ENCODE data around the gene POLR3F.

The POLR3F gene

DNA sequence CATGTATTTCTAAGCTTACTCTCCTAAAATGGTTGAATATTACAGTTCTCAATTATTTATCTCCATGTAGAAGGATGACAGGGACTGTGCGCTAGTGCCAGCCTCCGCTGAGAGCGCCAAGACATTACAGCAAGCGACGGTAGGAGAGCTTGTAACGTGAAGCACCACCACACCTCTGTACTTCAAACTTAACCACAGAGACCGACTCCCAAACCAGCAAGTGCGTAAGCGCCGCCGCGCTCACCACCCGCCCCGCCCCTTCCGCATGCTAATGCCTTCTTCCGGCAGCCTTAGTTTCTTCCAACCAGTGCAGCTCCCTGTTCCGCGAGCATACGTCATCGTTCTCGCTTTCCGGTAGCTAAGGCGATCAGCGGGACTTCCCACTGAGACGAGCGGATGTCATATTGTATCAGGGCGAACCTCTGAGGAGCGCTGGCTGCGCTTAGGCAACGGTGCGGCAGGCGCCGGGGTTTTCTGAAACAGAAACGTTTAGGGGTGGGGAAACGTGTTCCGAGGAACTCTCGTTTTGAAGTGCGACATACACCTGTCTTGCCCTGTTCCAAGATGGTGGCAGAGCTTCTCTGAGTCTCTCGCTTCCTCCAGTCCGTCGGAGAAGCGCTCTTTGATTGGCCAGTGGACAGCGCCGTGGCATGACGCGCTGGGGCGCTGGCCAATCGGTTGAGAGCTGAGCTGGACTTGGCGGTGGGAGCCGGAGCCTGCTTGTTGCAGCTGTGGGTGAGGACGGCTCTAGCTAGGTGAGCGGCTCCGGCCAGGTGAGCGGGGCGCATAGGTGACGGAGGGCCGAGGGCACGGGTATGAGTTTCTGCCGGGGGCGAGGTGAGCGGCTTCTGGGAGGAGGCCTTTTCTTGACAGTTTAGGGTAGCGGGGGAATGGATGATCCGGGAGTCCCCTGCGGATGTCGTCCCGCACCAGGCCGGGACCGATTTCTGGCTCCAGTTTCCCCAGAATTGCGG lies 40.3 kb downstream of the POLR3F start, which contains the start of gene SEC23B (continued):
- no peak; the same call in 1 of the 2 replicates for TF ChIP-seq ZNF768 (tag by site-specific recombination; IDR thresholded peaks at IDR 0.05)
- TF ChIP-seq, protein P1, sequence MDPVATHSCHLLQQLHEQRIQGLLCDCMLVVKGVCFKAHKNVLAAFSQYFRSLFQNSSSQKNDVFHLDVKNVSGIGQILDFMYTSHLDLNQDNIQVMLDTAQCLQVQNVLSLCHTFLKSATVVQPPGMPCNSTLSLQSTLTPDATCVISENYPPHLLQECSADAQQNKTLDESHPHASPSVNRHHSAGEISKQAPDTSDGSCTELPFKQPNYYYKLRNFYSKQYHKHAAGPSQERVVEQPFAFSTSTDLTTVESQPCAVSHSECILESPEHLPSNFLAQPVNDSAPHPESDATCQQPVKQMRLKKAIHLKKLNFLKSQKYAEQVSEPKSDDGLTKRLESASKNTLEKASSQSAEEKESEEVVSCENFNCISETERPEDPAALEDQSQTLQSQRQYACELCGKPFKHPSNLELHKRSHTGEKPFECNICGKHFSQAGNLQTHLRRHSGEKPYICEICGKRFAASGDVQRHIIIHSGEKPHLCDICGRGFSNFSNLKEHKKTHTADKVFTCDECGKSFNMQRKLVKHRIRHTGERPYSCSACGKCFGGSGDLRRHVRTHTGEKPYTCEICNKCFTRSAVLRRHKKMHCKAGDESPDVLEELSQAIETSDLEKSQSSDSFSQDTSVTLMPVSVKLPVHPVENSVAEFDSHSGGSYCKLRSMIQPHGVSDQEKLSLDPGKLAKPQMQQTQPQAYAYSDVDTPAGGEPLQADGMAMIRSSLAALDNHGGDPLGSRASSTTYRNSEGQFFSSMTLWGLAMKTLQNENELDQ (tag by site-specific recombination; IDR thresholded peaks at IDR 0.05; ENCODE audit: low read depth) = no peak
- TF ChIP-seq ZNF211 (tag by site-specific recombination; IDR thresholded peaks at IDR 0.05; ENCODE audit: low read depth) = no peak
- TF ChIP-seq, protein P2, sequence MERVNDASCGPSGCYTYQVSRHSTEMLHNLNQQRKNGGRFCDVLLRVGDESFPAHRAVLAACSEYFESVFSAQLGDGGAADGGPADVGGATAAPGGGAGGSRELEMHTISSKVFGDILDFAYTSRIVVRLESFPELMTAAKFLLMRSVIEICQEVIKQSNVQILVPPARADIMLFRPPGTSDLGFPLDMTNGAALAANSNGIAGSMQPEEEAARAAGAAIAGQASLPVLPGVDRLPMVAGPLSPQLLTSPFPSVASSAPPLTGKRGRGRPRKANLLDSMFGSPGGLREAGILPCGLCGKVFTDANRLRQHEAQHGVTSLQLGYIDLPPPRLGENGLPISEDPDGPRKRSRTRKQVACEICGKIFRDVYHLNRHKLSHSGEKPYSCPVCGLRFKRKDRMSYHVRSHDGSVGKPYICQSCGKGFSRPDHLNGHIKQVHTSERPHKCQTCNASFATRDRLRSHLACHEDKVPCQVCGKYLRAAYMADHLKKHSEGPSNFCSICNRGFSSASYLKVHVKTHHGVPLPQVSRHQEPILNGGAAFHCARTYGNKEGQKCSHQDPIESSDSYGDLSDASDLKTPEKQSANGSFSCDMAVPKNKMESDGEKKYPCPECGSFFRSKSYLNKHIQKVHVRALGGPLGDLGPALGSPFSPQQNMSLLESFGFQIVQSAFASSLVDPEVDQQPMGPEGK (tag by site-specific recombination; IDR thresholded peaks at IDR 0.05) = 0 out of 2 replicates have a peak, but pooled peaks have one; percentile 8
- TF ChIP-seq, protein P3, sequence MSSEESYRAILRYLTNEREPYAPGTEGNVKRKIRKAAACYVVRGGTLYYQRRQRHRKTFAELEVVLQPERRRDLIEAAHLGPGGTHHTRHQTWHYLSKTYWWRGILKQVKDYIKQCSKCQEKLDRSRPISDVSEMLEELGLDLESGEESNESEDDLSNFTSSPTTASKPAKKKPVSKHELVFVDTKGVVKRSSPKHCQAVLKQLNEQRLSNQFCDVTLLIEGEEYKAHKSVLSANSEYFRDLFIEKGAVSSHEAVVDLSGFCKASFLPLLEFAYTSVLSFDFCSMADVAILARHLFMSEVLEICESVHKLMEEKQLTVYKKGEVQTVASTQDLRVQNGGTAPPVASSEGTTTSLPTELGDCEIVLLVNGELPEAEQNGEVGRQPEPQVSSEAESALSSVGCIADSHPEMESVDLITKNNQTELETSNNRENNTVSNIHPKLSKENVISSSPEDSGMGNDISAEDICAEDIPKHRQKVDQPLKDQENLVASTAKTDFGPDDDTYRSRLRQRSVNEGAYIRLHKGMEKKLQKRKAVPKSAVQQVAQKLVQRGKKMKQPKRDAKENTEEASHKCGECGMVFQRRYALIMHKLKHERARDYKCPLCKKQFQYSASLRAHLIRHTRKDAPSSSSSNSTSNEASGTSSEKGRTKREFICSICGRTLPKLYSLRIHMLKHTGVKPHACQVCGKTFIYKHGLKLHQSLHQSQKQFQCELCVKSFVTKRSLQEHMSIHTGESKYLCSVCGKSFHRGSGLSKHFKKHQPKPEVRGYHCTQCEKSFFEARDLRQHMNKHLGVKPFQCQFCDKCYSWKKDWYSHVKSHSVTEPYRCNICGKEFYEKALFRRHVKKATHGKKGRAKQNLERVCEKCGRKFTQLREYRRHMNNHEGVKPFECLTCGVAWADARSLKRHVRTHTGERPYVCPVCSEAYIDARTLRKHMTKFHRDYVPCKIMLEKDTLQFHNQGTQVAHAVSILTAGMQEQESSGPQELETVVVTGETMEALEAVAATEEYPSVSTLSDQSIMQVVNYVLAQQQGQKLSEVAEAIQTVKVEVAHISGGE (tag by site-specific recombination; conservative IDR thresholded peaks at IDR 0.05; ENCODE audit: low read depth) = peak; percentile 94
- TF ChIP-seq ATF2 (tag by site-specific recombination; IDR thresholded peaks at IDR 0.05; ENCODE audit: low read depth) = peak; percentile 99
- no peak for TF ChIP-seq ZNF114 (tag by site-specific recombination; IDR thresholded peaks at IDR 0.05)
- TF ChIP-seq IKZF3 (tag by site-specific recombination; IDR thresholded peaks at IDR 0.05) = no peak
- no peak for TF ChIP-seq ZNF274 (IDR thresholded peaks at IDR 0.05; ENCODE audit: low read length)
- no peak for TF ChIP-seq ZNF274 (tag by site-specific recombination; IDR thresholded peaks at IDR 0.05; ENCODE audit: borderline replicate concordance)
- TF ChIP-seq ZNF335 (tag by site-specific recombination; conservative IDR thresholded peaks at IDR 0.05) = peak; percentile 88
- no peak; the same call in 1 of the 2 replicates for TF ChIP-seq REPIN1 (tag by site-specific recombination; IDR thresholded peaks at IDR 0.05; ENCODE audit: low read depth)
- TF ChIP-seq SP3 (tag by site-specific recombination; IDR thresholded peaks at IDR 0.05) = peak; percentile 88
- no peak for TF ChIP-seq ZNF777 (tag by site-specific recombination; IDR thresholded peaks at IDR 0.05; ENCODE audit: borderline replicate concordance)
- TF ChIP-seq FEZF1 (tag by site-specific recombination; IDR thresholded peaks at IDR 0.05) = no peak
- TF ChIP-seq ZNF280C (tag by site-specific recombination; IDR thresholded peaks at IDR 0.05) = no peak
- TF ChIP-seq, protein P4, sequence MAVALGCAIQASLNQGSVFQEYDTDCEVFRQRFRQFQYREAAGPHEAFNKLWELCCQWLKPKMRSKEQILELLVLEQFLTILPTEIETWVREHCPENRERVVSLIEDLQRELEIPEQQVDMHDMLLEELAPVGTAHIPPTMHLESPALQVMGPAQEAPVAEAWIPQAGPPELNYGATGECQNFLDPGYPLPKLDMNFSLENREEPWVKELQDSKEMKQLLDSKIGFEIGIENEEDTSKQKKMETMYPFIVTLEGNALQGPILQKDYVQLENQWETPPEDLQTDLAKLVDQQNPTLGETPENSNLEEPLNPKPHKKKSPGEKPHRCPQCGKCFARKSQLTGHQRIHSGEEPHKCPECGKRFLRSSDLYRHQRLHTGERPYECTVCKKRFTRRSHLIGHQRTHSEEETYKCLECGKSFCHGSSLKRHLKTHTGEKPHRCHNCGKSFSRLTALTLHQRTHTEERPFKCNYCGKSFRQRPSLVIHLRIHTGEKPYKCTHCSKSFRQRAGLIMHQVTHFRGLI (tag by site-specific recombination; IDR thresholded peaks at IDR 0.05) = no peak; the same call in 1 of the 2 replicates
- no peak for TF ChIP-seq GLI2 (tag by site-specific recombination; IDR thresholded peaks at IDR 0.05; ENCODE audit: borderline replicate concordance, low read depth)
- no peak for TF ChIP-seq ZNF354C (tag by site-specific recombination; IDR thresholded peaks at IDR 0.05; ENCODE audit: borderline replicate concordance, low read depth)
- TF ChIP-seq ZNF791 (tag by site-specific recombination; IDR thresholded peaks at IDR 0.05) = no peak
- peak; percentile 96 for TF ChIP-seq ZBTB17 (tag by site-specific recombination; IDR thresholded peaks at IDR 0.05)
- TF ChIP-seq ZNF530 (tag by site-specific recombination; IDR thresholded peaks at IDR 0.05; ENCODE audit: low read depth) = no peak
- TF ChIP-seq ZNF544 (tag by site-specific recombination; IDR thresholded peaks at IDR 0.05) = no peak
- TF ChIP-seq KLF16 (tag by site-specific recombination; IDR thresholded peaks at IDR 0.05) = peak; percentile 53; the same call in 1 of the 2 replicates
